Adrenal gland (tissue), 5 donors: ENCODE data around the gene TMPRSS5.

Experiments used
- POLR2A ChIP-seq, 2 donors: fragments of 450-650 bp; IDR thresholded peaks; one replicate each; pipeline ENCODE4 v1.6.1; 2017; ENCODE audit warnings: antibody characterized with exemption in 2 of 2, mild to moderate bottlenecking in 2 of 2, moderate library complexity in 1 of 2
- TF ChIP-seq, protein P1 (sequence below), 6 experiments: fragments of 450-650 bp in 4 of 6; fragments of 200-600 bp in 2 of 6; sonication (generic) in 1 of 6; IDR thresholded peaks; 1 replicate in 5 of 6; 2 replicates in 1 of 6; pipeline versions ENCODE4 v1.5.1 to v1.8.0; 2016 to 2021; ENCODE audit warnings: antibody characterized with exemption in 6 of 6, mild to moderate bottlenecking in 2 of 6, moderate library complexity in 1 of 6
- donor health status: DM: no; HTN: no; CAD: no.

DNA sequence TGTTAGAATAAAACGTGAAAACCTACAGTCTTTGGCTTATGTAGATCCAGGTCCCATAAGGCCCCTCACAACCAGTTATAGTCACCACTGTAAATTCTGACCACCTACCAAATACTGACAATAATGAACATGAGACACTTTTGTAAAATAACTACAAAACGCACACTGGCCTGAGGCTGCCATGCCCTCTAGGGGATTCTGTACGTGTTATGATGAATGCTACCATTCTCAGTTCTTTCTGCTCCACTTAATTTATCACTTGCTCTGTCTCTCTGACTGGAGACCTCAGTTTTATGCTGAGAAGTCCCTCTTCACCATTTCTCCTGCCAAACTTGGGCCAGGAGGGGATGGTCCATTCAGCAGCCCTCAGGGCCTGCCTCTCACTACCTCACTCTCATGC, 18.7 kb upstream of the TMPRSS5 start:
- TF ChIP-seq, protein P1, sequence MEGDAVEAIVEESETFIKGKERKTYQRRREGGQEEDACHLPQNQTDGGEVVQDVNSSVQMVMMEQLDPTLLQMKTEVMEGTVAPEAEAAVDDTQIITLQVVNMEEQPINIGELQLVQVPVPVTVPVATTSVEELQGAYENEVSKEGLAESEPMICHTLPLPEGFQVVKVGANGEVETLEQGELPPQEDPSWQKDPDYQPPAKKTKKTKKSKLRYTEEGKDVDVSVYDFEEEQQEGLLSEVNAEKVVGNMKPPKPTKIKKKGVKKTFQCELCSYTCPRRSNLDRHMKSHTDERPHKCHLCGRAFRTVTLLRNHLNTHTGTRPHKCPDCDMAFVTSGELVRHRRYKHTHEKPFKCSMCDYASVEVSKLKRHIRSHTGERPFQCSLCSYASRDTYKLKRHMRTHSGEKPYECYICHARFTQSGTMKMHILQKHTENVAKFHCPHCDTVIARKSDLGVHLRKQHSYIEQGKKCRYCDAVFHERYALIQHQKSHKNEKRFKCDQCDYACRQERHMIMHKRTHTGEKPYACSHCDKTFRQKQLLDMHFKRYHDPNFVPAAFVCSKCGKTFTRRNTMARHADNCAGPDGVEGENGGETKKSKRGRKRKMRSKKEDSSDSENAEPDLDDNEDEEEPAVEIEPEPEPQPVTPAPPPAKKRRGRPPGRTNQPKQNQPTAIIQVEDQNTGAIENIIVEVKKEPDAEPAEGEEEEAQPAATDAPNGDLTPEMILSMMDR (IDR thresholded peaks at IDR 0.05): no peak
- no peak for TF ChIP-seq POLR2A (IDR thresholded peaks at IDR 0.05)
